GM21360 (cell line): ENCODE results near the gene FAM186B.
A peak's percentile ranks its signal among the peaks of the same experiment; 100 is the strongest.

Experiments
- ATAC-seq: cut with Tn5 transposase; IDR thresholded peaks from one replicate; pipeline ENCODE4 v1.9.1; 2021; ENCODE audit warnings: mild to moderate bottlenecking, moderate library complexity; ENCODE audit not compliant: unreplicated experiment

The FAM186B gene

GRCh38 chr12:49577589-49578315 is 27.7 kb downstream of the FAM186B start:
- ATAC-seq: no peak

GRCh38 chr12:49568442-49569162 is 36.8 kb downstream of the FAM186B start:
- ATAC-seq: peak; percentile 19

GRCh38 chr12:49567611-49568441 is 37.6 kb downstream of the FAM186B start, which contains the start of gene MCRS1:
Gene MCRS1, minus strand, starts transcription at chr12:49568142. Its CDS starts 1,411 bp downstream, at chr12:49566731.
- ATAC-seq: peak; percentile 77

GRCh38 chr12:49567302-49567610 is 38.2 kb downstream of the FAM186B start:
- peak; percentile 10 for ATAC-seq

- no peak for ATAC-seq
Measured at GRCh38 chr12:49566361-49566760, 39.1 kb downstream of the FAM186B start.

- no peak for ATAC-seq
Measured at GRCh38 chr12:49565406-49566265, 39.8 kb downstream of the FAM186B start.

GRCh38 chr12:49564686-49565405 is 40.6 kb downstream of the FAM186B start:
- ATAC-seq: no peak

GRCh38 chr12:49563951-49564685 is 41.3 kb downstream of the FAM186B start:
- ATAC-seq: no peak

GRCh38 chr12:49562831-49563230 is 42.6 kb downstream of the FAM186B start:
- no peak for ATAC-seq

- no peak for ATAC-seq
Measured at GRCh38 chr12:49562233-49562632, 43.2 kb downstream of the FAM186B start.

- ATAC-seq: no peak
Measured at GRCh38 chr12:49560695-49561094, 44.7 kb downstream of the FAM186B start.

GRCh38 chr12:49559011-49559675 is 46.3 kb downstream of the FAM186B start:
- no peak for ATAC-seq

GRCh38 chr12:49558526-49558925 is 46.9 kb downstream of the FAM186B start:
- ATAC-seq: no peak

GRCh38 chr12:49557917-49558215 is 47.6 kb downstream of the FAM186B start:
- no peak for ATAC-seq

GRCh38 chr12:49557187-49557916 is 48.1 kb downstream of the FAM186B start:
- no peak for ATAC-seq

- no peak for ATAC-seq
Measured at GRCh38 chr12:49556391-49557186, 48.9 kb downstream of the FAM186B start.

- no peak for ATAC-seq
Measured at GRCh38 chr12:49555631-49556390, 49.6 kb downstream of the FAM186B start.
